HCT116 (cell line): ENCODE results near the gene CCDC192. TPM values are rescaled to one million over a fixed set of nuclear protein-coding genes. Genes with fewer than 3 reads are reported as not detected.

Experiments
- ATAC-seq: fragments of 200-7000 bp; cut with Tn5 transposase; 2 replicates; pipeline ENCODE4 v1.9.1; 2020; ENCODE audit warnings: mild to moderate bottlenecking, moderate library complexity
- Bru-seq: library from RNA; stranded (reverse); fragments of 400-500 nt; gene quantifications from one replicate; lab custom pipeline; 2021; lab: Mats Ljungman, UMichigan
- BruChase-seq, 2 experiments: library from RNA; stranded (reverse); fragments of 400-500 nt; gene quantifications; one replicate each; lab custom pipeline; 2021; lab: Mats Ljungman, UMichigan
- BruUV-seq: library from RNA; stranded (reverse); fragments of 400-500 nt; replicated peaks from 2 replicates; lab custom pipeline; 2021; lab: Mats Ljungman, UMichigan
- CTCF ChIA-PET: fragments of 300-600 bp; sonication (Branson Sonifier 250); formaldehyde crosslinking; loops from one replicate; lab custom pipeline; 2021; ENCODE audit warnings: antibody characterized with exemption; lab: Charles Lee
- POLR2A ChIA-PET: fragments of 300-600, 350-600 bp; sonication (Branson Sonifier 250); formaldehyde crosslinking; loops from one replicate; lab custom pipeline; 2021; ENCODE audit warnings: antibody characterized with exemption; lab: Charles Lee
- RAD21 ChIA-PET, 2 experiments: fragments of 300-600 bp; sonication (Branson Sonifier 250); formaldehyde crosslinking; loops; one replicate each; lab custom pipeline; 2023; ENCODE audit warnings: low total read pairs in 2 of 2; ENCODE audit not compliant: uncharacterized antibody in 2 of 2, unreplicated experiment in 2 of 2, low non-redundant PET in 1 of 2; lab: Charles Lee
- DNase-seq: peaks from one replicate; pipeline ENCODE4 v3.0.0-alpha.2; 2010; ENCODE audit warnings: low read depth, low spot score
- H2AFZ ChIP-seq: fragments of 200-600 bp; shearing (Covaris generic), sonication (generic); 2 replicates; pipeline ENCODE4 v1.6.1; 2017; ENCODE audit warnings: low read depth, mixed run types, mixed read lengths, antibody characterized with exemption, low read length; ENCODE audit not compliant: poor library complexity, severe bottlenecking
- H3K27ac ChIP-seq: 2 replicates; pipeline ENCODE4 v1.5.1; 2012; ENCODE audit warnings: low read depth, low read length
- H3K27me3 ChIP-seq: fragments of 200-600 bp; sonication (generic); 2 replicates; pipeline ENCODE4 v1.6.1; 2016; ENCODE audit warnings: mixed run types, low read length, mixed read lengths; ENCODE audit not compliant: insufficient read depth
- H3K36me3 ChIP-seq, 2 experiments: fragments of 200-500 bp in 1 of 2; fragments of 200-600 bp in 1 of 2; sonication (Bioruptor generic) in 1 of 2; sonication (generic) in 1 of 2; 2 replicates each; pipeline versions ENCODE4 v1.5.1 to v1.6.1; 2014 to 2016; ENCODE audit warnings: low read length in 2 of 2, inconsistent platforms in 1 of 2, mixed read lengths in 1 of 2, mixed run types in 1 of 2; ENCODE audit not compliant: insufficient read depth in 2 of 2, control insufficient read depth in 1 of 2
- H3K4me1 ChIP-seq, 2 experiments: fragments of 200-600 bp in 1 of 2; sonication (generic) in 1 of 2; 2 replicates each; pipeline versions ENCODE4 v1.5.1 to v1.6.1; 2012 to 2017; ENCODE audit warnings: low read length in 2 of 2, inconsistent platforms in 1 of 2, mild to moderate bottlenecking in 1 of 2, mixed read lengths in 1 of 2, mixed run types in 1 of 2, moderate library complexity in 1 of 2; ENCODE audit not compliant: insufficient read depth in 2 of 2, control insufficient read depth in 1 of 2
- H3K4me2 ChIP-seq: fragments of 200-600 bp; sonication (generic); 2 replicates; pipeline ENCODE4 v1.6.1; 2017; ENCODE audit warnings: mixed run types, low read length, mixed read lengths
- H3K4me3 ChIP-seq, 2 experiments: fragments of 200-600 bp in 1 of 2; sonication (generic) in 1 of 2; replicated peaks in 1 of 2; 2 replicates each; pipeline ENCODE4 v1.5.1; 2011 to 2016; ENCODE audit warnings: low read length in 2 of 2, control low read depth in 1 of 2, low read depth in 1 of 2, mild to moderate bottlenecking in 1 of 2, mixed read lengths in 1 of 2, mixed run types in 1 of 2
- H3K79me2 ChIP-seq: fragments of 200-600 bp; sonication (generic); 2 replicates; pipeline ENCODE4 v1.6.1; 2017; ENCODE audit warnings: mild to moderate bottlenecking, mixed run types, low read length, moderate library complexity, mixed read lengths; ENCODE audit not compliant: insufficient read depth
- H3K9ac ChIP-seq: fragments of 200-600 bp; sonication (generic); 2 replicates; pipeline ENCODE4 v1.6.1; 2016; ENCODE audit warnings: low read length, mixed read lengths
- H3K9me2 ChIP-seq: fragments of 200-600 bp; sonication (generic), shearing (Covaris generic); 2 replicates; pipeline ENCODE4 v1.6.1; 2017; ENCODE audit warnings: mixed run types, mild to moderate bottlenecking, moderate library complexity; ENCODE audit not compliant: insufficient read depth
- H3K9me3 ChIP-seq, 2 experiments: fragments of 200-500 bp in 1 of 2; fragments of 200-600 bp in 1 of 2; sonication (Bioruptor generic) in 1 of 2; sonication (generic) in 1 of 2; 2 replicates each; pipeline ENCODE4 v1.6.1; 2014 to 2017; ENCODE audit warnings: low read length in 2 of 2, mixed read lengths in 2 of 2, inconsistent platforms in 1 of 2, low read depth in 1 of 2, mild to moderate bottlenecking in 1 of 2, mixed run types in 1 of 2, moderate library complexity in 1 of 2; ENCODE audit not compliant: control insufficient read depth in 1 of 2, insufficient read depth in 1 of 2
- H4K20me1 ChIP-seq: fragments of 200-600 bp; sonication (generic), shearing (Covaris generic); 2 replicates; pipeline ENCODE4 v1.6.1; 2017; ENCODE audit warnings: mixed run types, mild to moderate bottlenecking, moderate library complexity; ENCODE audit not compliant: insufficient read depth
- CBX3 ChIP-seq: IDR thresholded peaks from 2 replicates; pipeline ENCODE4 v1.6.1; 2012; ENCODE audit warnings: low read depth
- CEBPB ChIP-seq: IDR thresholded peaks from 2 replicates; pipeline ENCODE4 v1.6.1; 2012; ENCODE audit warnings: low read depth
- CTCF ChIP-seq, 3 experiments: fragments of 200-600 bp in 1 of 3; sonication (generic) in 1 of 3; IDR thresholded peaks in 2 of 3; conservative IDR thresholded peaks in 1 of 3; 2 replicates each; pipeline ENCODE4 v1.5.1; 2012 to 2017; ENCODE audit warnings: low read depth in 2 of 3, low read length in 2 of 3, antibody characterized with exemption in 1 of 3, borderline replicate concordance in 1 of 3, control low read depth in 1 of 3, mild to moderate bottlenecking in 1 of 3, mixed read lengths in 1 of 3, mixed run types in 1 of 3, moderate library complexity in 1 of 3; ENCODE audit not compliant: insufficient read depth in 1 of 3
- EGR1 ChIP-seq: IDR thresholded peaks from 2 replicates; pipeline ENCODE4 v1.6.1; 2012; ENCODE audit warnings: low read depth
- EZH2phosphoT487 ChIP-seq: fragments of 200-600 bp; IDR thresholded peaks from 2 replicates; pipeline ENCODE4 v1.6.1; 2018; ENCODE audit warnings: antibody characterized with exemption, borderline replicate concordance
- FOSL1 ChIP-seq: IDR thresholded peaks from 2 replicates; pipeline ENCODE4 v1.6.1; 2012; ENCODE audit warnings: low read depth
- JUND ChIP-seq: IDR thresholded peaks from 2 replicates; pipeline ENCODE4 v1.6.1; 2012
- MAX ChIP-seq: IDR thresholded peaks from 2 replicates; pipeline ENCODE4 v1.6.1; 2012
- RAD21 ChIP-seq: IDR thresholded peaks from 2 replicates; pipeline ENCODE4 v1.6.1; 2012; ENCODE audit warnings: low read depth, mild to moderate bottlenecking
- SRF ChIP-seq: IDR thresholded peaks from 2 replicates; pipeline ENCODE4 v1.6.1; 2012; ENCODE audit warnings: low read depth
- TCF7L2 ChIP-seq: IDR thresholded peaks from 2 replicates; pipeline ENCODE4 v1.7.0; 2011; ENCODE audit warnings: borderline replicate concordance, inconsistent platforms; ENCODE audit not compliant: insufficient read depth, insufficient read length; ENCODE audit errors: extremely low read depth
- YY1 ChIP-seq: IDR thresholded peaks from 2 replicates; pipeline ENCODE4 v1.6.1; 2011; ENCODE audit warnings: low read length, low read depth, moderate library complexity, mild to moderate bottlenecking; ENCODE audit not compliant: insufficient replicate concordance; ENCODE audit errors: extremely low read depth
- ZBTB33 ChIP-seq: IDR thresholded peaks from 2 replicates; pipeline ENCODE4 v1.6.1; 2011; ENCODE audit warnings: mild to moderate bottlenecking, low read length, moderate library complexity; ENCODE audit not compliant: insufficient replicate concordance; ENCODE audit errors: extremely low read depth
- ZNF274 ChIP-seq: fragments of 200-500 bp; sonication (Bioruptor generic); IDR thresholded peaks from 2 replicates; pipeline ENCODE4 v1.6.1; 2014; ENCODE audit warnings: mild to moderate bottlenecking, low read depth, low read length, inconsistent platforms
- intact Hi-C: fragments of 100-400 bp; cut with micrococcal nuclease; formaldehyde crosslinking; loops from 2 replicates; pipeline ENCODE4 v1.10.0; 2022
- long read RNA-seq: library from polyadenylated mRNA; unstranded; transcript quantifications from one replicate; pipeline ENCODE4 v2.0.0, GENCODE V29; 2021; ENCODE audit not compliant: unreplicated experiment
- polyA plus RNA-seq: library from polyadenylated mRNA; unstranded; fragments of >200 nt; gene quantifications from 2 replicates; pipeline ENCODE4 v1.2.1, GENCODE V29; 2012; ENCODE audit warnings: missing spikeins
- total RNA-seq: library from RNA; stranded (reverse); gene quantifications from one replicate; pipeline ENCODE4 v1.2.1, GENCODE V29; 2021; ENCODE audit not compliant: unreplicated experiment

The CCDC192 gene, protein sequence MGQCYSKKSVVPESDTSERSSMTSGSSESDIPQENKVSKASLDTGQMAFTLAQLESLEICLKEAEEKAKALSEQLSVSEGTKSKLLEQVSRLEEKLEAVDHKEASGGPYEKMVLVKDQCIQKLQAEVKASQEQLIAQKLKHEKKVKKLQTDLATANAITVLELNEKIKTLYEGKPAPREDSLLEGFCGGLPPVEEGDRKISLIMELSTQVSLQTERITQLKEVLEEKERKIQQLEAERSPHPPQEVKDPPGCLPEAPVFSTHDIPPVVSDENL
- total RNA-seq, result not detected
- 0.10 TPM in 1 of 2 replicates, not detected in the other for polyA plus RNA-seq
- not detected for Bru-seq, nascent RNA
- BruChase-seq, experiment 1, labeled RNA remaining after a 6-hour chase, result percentile 1 among the genes with signal in this experiment
- BruChase-seq, experiment 2, labeled RNA remaining after a 2-hour chase, result percentile 0 among the genes with signal in this experiment
- long read RNA-seq, result 0 reads

- CTCF ChIA-PET, result no interaction called here
Measured at GRCh38 chr5:127702926-127703561, at the start of gene CCDC192. Gene CCDC192, plus strand, starts transcription at chr5:127703391. Its CDS starts 55 bp downstream, at chr5:127703446.

DNA sequence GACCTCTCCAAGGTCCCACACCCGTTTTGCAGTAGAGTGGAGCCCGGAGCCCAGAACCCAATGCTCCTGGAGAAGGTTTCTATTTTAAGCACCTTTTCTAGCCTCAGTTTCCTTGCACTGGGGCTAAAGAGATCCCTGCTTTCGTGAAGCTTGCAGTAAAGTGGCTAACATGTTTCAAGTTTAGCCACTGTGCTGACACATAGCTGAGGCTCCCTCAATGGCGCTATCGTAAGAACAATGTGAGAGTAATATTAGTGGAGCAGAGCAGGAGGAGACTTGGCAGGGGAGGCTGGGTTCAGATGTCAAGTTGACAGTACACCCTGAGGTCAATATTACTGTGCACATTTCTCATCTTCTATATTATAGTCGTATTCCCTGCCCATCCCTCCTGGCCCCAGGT, 46.4 kb upstream of the CCDC192 start:
- intact Hi-C loops, result no loop called here
- Histone ChIP-seq H4K20me1 (no peaks in the 10 kb centered on the region), H3K4me1 (0 out of 4 replicates have a peak, but pooled peaks cover 0 to 5% of the 10 kb centered on the region in 2 experiments), H2AFZ (no peak overlapping the region), H3K27ac (no peak overlapping the region), H3K4me2 (no peak overlapping the region), H3K4me3 (no peak overlapping the region), H3K9me2 (no peaks in the 10 kb centered on the region), H3K9me3 (no peaks in the 10 kb centered on the region), H3K36me3 (no peaks in the 10 kb centered on the region)
- ATAC-seq (no peak), DNase-seq (no peak)
- CTCF ChIA-PET, result no interaction called here
- POLR2A ChIA-PET, result no interaction called here
- TF ChIP-seq CTCF (IDR thresholded peaks at IDR 0.05 in 2 of 3, conservative IDR thresholded peaks at IDR 0.05 in 1 of 3; ENCODE audit: borderline replicate concordance in 1 of 3, insufficient read depth in 1 of 3, low read depth in 2 of 3, low read length in 2 of 3) (no peak), FOSL1 (no peak), YY1 (no peak), ZBTB33 (no peak), ZNF274 (no peak), CEBPB (no peak), MAX (no peak)
- TF ChIP-seq, all 23 proteins: peak for 0
- BruUV-seq, result no TSS peak
- H3K79me2 ChIP-seq, result no peaks in the 10 kb centered on the region
- H3K9ac ChIP-seq, result no peak overlapping the region
- no peaks in the 10 kb centered on the region for H3K27me3 ChIP-seq
- RAD21 ChIA-PET, result no interaction called here

More at GRCh38 chr5:127702926-127703561, at the start of gene CCDC192:
- H4K20me1 ChIP-seq, result no peaks in the 10 kb centered on the region
- POLR2A ChIA-PET, result no interaction called here
- no peak within 1 kb of the TSS for H3K27ac ChIP-seq
- H3K4me1 ChIP-seq, result peaks cover 11 to 18% of the 10 kb centered on the region in 2 experiments; a peak in 3 of 4 replicates
- no peak within 1 kb of the TSS for H2AFZ ChIP-seq
- no peaks in the 10 kb centered on the region for H3K79me2 ChIP-seq
- H3K4me2 ChIP-seq, result no peak within 1 kb of the TSS
- TF ChIP-seq EGR1 (no peak), RAD21 (no peak), TCF7L2 (no peak), SRF (no peak), CBX3 (no peak), JUND (no peak), EZH2phosphoT487 (no peak)
- RAD21 ChIA-PET, result no interaction called here
- H3K27me3 ChIP-seq, result no peaks in the 10 kb centered on the region
- intact Hi-C loops, result no loop called here
- ATAC-seq, result no peak
- no peak for DNase-seq
- no peak within 1 kb of the TSS for H3K4me3 ChIP-seq
- H3K36me3 ChIP-seq, result no peaks in the 10 kb centered on the region
- H3K9me2 ChIP-seq, result no peaks in the 10 kb centered on the region; the same call in 1 of the 2 replicates
- H3K9ac ChIP-seq, result no peak within 1 kb of the TSS
- H3K9me3 ChIP-seq, result no peaks in the 10 kb centered on the region
- BruUV-seq, result no TSS peak
